ENCODE measurements around the gene ATG16L1.

The ATG16L1 gene

GRCh38 chr2:233255151-233255550 lies 3.7 kb downstream of the ATG16L1 start:
- DNase-seq (ENCODE audit: low read depth), result no peak
- no peak overlapping the region for H3K4me3 ChIP-seq (ENCODE audit: low read depth, low read length)
- TF ChIP-seq CTCF (IDR thresholded peaks at IDR 0.05; ENCODE audit: low read depth, low read length, missing control alignments), result no peak

- DNase-seq (ENCODE audit: low read depth), result no peak
- TF ChIP-seq CTCF (IDR thresholded peaks at IDR 0.05; ENCODE audit: low read depth, low read length, missing control alignments), result no peak
These were observed 4.6 kb downstream of the ATG16L1 start for GRCh38 chr2:233256048-233256447.

GRCh38 chr2:233258211-233258610 lies 6.7 kb downstream of the ATG16L1 start:
- no peak overlapping the region for H3K4me3 ChIP-seq (ENCODE audit: low read depth, low read length)
- TF ChIP-seq CTCF (IDR thresholded peaks at IDR 0.05; ENCODE audit: low read depth, low read length, missing control alignments), result no peak
- no peak for DNase-seq (ENCODE audit: low read depth)

More at GRCh38 chr2:233256048-233256447, 4.6 kb downstream of the ATG16L1 start:
- no peak overlapping the region for H3K4me3 ChIP-seq (ENCODE audit: low read depth, low read length)

- H3K4me3 ChIP-seq (ENCODE audit: low read depth, low read length), result no peak overlapping the region
- no peak for DNase-seq (ENCODE audit: low read depth)
- TF ChIP-seq CTCF (IDR thresholded peaks at IDR 0.05; ENCODE audit: low read depth, low read length, missing control alignments), result no peak
These were observed 8.3 kb downstream of the ATG16L1 start for GRCh38 chr2:233259730-233260129.

- H3K4me3 ChIP-seq (ENCODE audit: low read depth, low read length), result no peak overlapping the region
- TF ChIP-seq CTCF (IDR thresholded peaks at IDR 0.05; ENCODE audit: low read depth, low read length, missing control alignments), result no peak
These were observed 9.2 kb downstream of the ATG16L1 start for GRCh38 chr2:233260661-233261060.

GRCh38 chr2:233261819-233262555 lies 10.5 kb downstream of the ATG16L1 start:
- no peak for TF ChIP-seq CTCF (IDR thresholded peaks at IDR 0.05; ENCODE audit: low read depth, low read length, missing control alignments)
- peak; percentile 59 for DNase-seq (ENCODE audit: low read depth)

More at GRCh38 chr2:233260661-233261060, 9.2 kb downstream of the ATG16L1 start:
- DNase-seq (ENCODE audit: low read depth), result no peak

GRCh38 chr2:233262562-233262961 lies 11.1 kb downstream of the ATG16L1 start:
- H3K4me3 ChIP-seq (ENCODE audit: low read depth, low read length), result no peak overlapping the region; the same call in 1 of the 2 replicates
- no peak for TF ChIP-seq CTCF (IDR thresholded peaks at IDR 0.05; ENCODE audit: low read depth, low read length, missing control alignments)
- no peak for DNase-seq (ENCODE audit: low read depth)

More at GRCh38 chr2:233261819-233262555, 10.5 kb downstream of the ATG16L1 start:
- H3K4me3 ChIP-seq (ENCODE audit: low read depth, low read length), result peak overlapping the region; percentile 15
